ENCODE measurements around the gene DTL.

- TF ChIP-seq POLR2A (IDR thresholded peaks at IDR 0.05; ENCODE audit: low read length) (no peak), CTCF (IDR thresholded peaks at IDR 0.05) (no peak), MYC (IDR thresholded peaks at IDR 0.05; ENCODE audit: borderline replicate concordance, low read length) (no peak), NFE2L2 (conservative IDR thresholded peaks at IDR 0.05; ENCODE audit: low read length) (no peak), CEBPB (IDR thresholded peaks at IDR 0.05) (no peak), ZFP36 (IDR thresholded peaks at IDR 0.05; ENCODE audit: borderline replicate concordance, partially characterized antibody) (no peak), PBX3 (IDR thresholded peaks at IDR 0.05) (no peak)
Measured at GRCh38 chr1:212106286-212106792, 70.8 kb downstream of the DTL start.
